Measurements from ENCODE around the gene PPFIA4. TPM values are rescaled to one million over a fixed set of nuclear protein-coding genes. Genes with fewer than 3 reads are reported as not detected.

PPFIA4 gene
- total and polyA plus RNA-seq, 8 donors: 0.09 to 0.82 (median 0.36) TPM

DNA sequence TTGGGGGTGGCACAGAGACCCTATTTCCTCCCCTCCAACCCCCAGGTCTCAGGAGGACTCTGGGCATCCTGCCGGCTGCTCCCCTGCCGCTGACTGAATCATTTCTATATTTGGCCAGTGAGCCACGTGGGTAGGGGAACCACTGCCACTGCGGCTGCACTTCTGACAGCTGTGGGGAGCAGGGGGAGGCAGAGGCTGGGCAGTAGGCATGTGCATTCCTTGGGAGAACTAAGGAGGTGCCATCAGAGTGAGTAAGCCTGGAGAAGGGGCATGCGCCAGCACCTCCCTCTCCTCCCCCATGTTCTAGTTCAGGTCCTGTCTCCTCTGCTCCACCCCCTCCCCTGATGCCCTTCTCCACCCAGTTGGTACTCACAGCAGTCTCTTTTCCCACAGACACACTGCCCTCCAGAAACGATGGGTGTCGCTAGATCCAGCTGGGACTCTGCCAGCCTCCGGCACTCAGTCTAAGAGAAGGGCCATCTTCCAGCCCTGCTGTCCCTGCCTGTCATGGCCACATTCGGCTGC, 12.0 kb downstream of the PPFIA4 start:
- Histone ChIP-seq H3K27me3 (no peaks in the 10 kb centered on the region), H3K9me3 (no peaks in the 10 kb centered on the region), H3K4me1 (no peaks in the 10 kb centered on the region), H3K36me3 (no peaks in the 10 kb centered on the region), H3K4me3 (no peak overlapping the region), H3K27ac (no peak overlapping the region)
- TF ChIP-seq, protein P1, sequence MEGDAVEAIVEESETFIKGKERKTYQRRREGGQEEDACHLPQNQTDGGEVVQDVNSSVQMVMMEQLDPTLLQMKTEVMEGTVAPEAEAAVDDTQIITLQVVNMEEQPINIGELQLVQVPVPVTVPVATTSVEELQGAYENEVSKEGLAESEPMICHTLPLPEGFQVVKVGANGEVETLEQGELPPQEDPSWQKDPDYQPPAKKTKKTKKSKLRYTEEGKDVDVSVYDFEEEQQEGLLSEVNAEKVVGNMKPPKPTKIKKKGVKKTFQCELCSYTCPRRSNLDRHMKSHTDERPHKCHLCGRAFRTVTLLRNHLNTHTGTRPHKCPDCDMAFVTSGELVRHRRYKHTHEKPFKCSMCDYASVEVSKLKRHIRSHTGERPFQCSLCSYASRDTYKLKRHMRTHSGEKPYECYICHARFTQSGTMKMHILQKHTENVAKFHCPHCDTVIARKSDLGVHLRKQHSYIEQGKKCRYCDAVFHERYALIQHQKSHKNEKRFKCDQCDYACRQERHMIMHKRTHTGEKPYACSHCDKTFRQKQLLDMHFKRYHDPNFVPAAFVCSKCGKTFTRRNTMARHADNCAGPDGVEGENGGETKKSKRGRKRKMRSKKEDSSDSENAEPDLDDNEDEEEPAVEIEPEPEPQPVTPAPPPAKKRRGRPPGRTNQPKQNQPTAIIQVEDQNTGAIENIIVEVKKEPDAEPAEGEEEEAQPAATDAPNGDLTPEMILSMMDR (IDR thresholded peaks at IDR 0.05): no peak
- DNase-seq (peak in 3 of 6 donors; percentile 31 to 64 (median 54)), ATAC-seq (peak; percentile 56 to 66 (median 60)), FAIRE-seq (no peak)
- intact Hi-C loops (cut with DNase I): loop anchor here in 1 of 3 donors (5.0 kb wide), 1 partner anchor 179 kb away; no protein-coding TSS in a partner anchor
- 25% methylated on average over 9 of the region's 9 CpGs for whole genome bisulfite sequencing, 2 donors

DNA sequence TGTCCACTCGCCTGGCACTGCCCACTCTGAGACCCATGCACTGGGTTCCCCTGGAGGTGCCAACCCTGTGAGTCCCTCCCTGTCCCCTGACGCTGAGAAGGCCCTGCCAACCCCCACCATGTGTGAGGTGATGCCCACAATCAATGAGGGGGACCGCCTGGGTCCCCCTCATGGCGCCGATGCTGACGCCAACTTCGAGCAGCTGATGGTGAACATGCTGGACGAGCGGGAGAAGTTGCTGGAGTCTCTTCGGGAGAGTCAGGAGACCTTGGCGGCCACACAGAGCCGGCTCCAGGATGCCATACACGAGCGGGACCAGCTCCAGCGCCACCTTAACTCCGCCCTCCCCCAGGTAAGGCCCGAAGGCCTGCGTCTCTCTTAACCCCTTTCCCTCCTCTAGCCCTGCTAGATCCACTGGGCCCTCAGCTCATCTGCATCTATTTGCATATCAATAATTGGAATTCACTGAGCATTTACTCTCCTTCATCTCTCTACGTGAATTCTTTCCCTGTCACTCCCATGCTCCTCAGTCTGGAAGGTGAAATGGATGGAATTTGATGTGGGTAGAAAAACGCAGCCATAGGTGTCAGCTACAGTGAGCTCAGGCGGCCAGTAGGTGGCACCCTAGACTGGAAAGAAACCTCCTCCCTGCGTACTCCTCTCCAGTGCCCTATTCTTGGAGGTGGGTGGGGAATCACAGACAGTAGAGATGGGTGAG, 12.8 kb downstream of the PPFIA4 start:
- Histone ChIP-seq H3K36me3 (no peaks in the 10 kb centered on the region), H3K27ac (no peak overlapping the region), H3K9me3 (no peaks in the 10 kb centered on the region), H3K27me3 (no peaks in the 10 kb centered on the region), H3K4me3 (no peak overlapping the region), H3K4me1 (no peaks in the 10 kb centered on the region)
- TF ChIP-seq, protein P1 (IDR thresholded peaks at IDR 0.05): peak; percentile 79 to 93 (median 84)
- 36 to 40% methylated on average over 20 to 22 of the region's 22 CpGs for WGBS, 2 donors
- FAIRE-seq (no peak), DNase-seq (peak in 5 of 6 donors; percentile 52 to 83 (median 73)), ATAC-seq (peak; percentile 91 to 96 (median 93))
- intact Hi-C loops (cut with DNase I): loop anchor here in 1 of 3 donors (5.0 kb wide), 1 partner anchor 178 kb away; no protein-coding TSS in a partner anchor

DNA sequence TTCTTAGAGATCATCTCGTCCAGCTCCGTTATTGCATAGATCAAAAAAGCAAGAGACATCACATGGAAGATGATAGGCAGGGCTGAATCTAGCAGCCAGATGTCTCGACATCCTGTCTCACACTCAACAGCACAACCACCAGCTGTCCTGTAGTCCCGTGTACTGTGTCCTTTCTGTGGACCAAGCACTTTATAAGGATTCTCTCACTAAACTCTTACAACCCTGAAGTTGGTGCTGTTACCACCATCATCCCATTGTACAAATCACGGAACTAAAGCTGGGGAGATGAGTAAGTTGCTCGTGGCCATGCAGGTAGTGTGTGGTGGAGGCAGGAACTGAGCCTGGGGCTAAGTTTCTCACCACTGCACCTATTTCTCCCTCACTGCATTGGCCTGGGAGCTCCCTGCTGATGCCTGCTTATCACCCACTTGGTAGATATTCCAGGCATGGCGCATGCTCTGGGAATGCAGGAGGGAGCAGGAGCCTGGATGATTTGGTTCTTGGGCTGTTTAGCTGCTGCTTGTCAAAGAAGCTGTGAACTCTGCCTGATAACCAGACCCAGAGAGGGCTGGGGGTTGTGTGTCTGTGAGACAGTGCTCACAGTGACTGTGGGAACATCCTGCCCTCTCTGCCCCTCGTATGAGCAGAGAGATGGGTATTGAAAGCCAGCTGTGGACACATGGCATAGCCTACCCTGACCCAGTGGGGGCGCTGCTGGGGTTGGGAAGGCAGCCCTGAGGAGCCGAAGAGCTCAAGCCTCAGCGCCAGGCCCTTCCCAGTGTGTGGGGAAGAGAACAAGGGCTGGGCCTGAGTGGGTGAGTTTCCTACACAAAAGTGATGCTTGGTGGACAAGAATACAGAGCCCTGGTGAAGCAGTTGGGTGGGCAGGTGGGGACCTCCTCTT, 13.6 kb downstream of the PPFIA4 start:
- WGBS, 2 donors: 50 to 56% methylated on average over 11 of the region's 11 CpGs
- DNase-seq (no peak), FAIRE-seq (no peak), ATAC-seq (peak in 1 of 4 donors; percentile 14)
- Histone ChIP-seq H3K4me3 (no peak overlapping the region), H3K27ac (no peak overlapping the region), H3K36me3 (no peaks in the 10 kb centered on the region), H3K4me1 (no peaks in the 10 kb centered on the region), H3K9me3 (no peaks in the 10 kb centered on the region), H3K27me3 (no peaks in the 10 kb centered on the region)
- TF ChIP-seq, protein P1 (IDR thresholded peaks at IDR 0.05): no peak
- intact Hi-C loops (cut with DNase I): loop anchor here in 2 of 3 donors (5.0 kb wide), 1 partner anchor 177 kb away; no protein-coding TSS in a partner anchor

DNA sequence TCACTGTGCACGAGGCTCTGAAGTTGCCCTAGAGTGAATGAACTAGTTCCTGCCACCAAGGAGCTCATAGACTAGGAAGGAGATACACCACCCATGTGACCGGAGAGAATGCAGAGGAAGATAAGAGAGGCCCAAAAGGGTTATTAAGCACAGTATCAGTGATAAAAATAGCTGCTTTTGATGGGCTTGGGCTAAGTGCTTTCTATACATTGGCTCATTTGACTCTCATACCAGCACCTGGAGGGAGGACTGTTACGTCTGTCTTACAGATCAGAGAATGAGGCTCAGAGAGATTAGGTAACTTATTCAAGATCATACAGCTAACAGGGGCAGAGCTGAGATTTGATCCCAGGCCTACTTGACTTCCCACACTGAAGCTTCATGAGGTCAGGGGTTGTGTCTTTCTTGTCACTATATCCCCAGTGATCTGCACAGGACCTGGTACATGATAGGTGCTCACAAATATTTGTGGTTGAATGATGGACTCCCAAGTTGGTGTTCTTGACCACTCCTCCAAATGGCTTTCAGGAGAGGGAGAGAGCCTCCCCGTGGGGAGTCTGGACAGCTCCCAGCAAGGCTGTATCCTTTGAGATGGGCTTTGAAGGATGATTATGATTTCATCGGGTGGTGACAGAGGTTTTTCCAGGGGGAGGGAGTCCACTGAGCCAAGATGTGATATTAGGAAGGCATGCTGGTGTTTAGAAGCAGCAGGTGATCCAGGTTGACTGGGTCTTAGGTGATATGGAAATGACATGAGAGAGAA, 14.4 kb downstream of the PPFIA4 start:
- ATAC-seq (no peak), DNase-seq (no peak), FAIRE-seq (no peak)
- intact Hi-C loops (cut with DNase I): loop anchor here in 1 of 3 donors (5.0 kb wide), 1 partner anchor 177 kb away; no protein-coding TSS in a partner anchor
- TF ChIP-seq, protein P1 (IDR thresholded peaks at IDR 0.05): no peak
- WGBS, 2 donors: 43 to 47% methylated on average over 5 of the region's 5 CpGs
- Histone ChIP-seq H3K4me1 (no peaks in the 10 kb centered on the region), H3K27ac (no peak overlapping the region), H3K36me3 (no peaks in the 10 kb centered on the region), H3K9me3 (no peaks in the 10 kb centered on the region), H3K4me3 (no peak overlapping the region), H3K27me3 (no peaks in the 10 kb centered on the region)
